Measurements from ENCODE around the gene MED29. TPM values are rescaled to one million over a fixed set of nuclear protein-coding genes. Genes with fewer than 3 reads are reported as not detected.

The MED29 gene
- total and polyA plus RNA-seq, 10 of the 15 experiments (the other 5 are each of a cell fraction or from before 2014, with no cell fraction given), result 3.2 to 36.6 (median 22.8) TPM

DNA sequence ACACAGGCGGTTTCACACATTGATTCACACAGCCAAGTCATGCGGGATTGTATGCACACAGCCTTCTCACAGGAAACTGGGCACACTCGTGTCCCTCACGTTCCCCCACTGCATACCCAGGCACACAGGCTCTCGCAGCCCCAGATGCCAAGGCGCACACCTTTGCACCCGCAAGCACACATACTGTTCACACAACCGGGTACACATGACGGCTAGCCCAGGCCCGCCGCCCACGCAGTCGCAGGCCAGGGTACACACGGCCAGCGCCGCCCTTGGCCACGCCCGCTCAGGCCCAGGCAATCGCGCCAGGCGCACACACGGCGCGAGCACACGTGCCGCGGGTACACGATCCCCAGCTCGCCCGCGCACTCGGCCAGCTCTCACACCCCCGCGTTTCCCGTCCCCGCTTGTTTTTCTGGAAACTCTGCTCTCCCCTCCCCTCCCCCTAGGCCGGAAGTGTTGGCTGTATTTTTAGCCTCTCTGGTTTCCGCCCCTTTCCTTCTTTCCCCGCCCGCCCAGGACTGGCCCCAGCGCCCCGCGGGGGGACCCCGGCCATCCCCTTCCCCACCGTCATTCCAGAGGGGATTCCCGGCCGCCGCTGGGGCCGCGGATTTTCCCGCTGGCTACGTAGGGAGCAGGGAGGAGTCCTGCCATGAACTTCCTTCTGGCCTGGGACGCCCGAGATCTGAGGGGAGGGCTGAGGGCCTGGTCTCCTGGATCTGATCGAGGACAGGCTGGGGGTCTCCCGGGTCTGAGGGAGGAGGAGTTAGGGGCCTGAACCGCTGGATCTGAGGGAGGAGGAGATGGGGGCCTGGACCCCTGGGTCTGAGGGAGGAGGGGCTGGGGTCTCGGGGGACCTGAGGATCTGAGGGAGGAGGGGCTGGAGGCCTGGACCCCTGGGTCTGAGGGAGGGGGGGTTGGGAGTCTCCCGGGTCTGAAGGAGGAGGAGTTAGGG lies 11.4 kb downstream of the MED29 start (continued):
- TF ChIP-seq, protein P1, sequence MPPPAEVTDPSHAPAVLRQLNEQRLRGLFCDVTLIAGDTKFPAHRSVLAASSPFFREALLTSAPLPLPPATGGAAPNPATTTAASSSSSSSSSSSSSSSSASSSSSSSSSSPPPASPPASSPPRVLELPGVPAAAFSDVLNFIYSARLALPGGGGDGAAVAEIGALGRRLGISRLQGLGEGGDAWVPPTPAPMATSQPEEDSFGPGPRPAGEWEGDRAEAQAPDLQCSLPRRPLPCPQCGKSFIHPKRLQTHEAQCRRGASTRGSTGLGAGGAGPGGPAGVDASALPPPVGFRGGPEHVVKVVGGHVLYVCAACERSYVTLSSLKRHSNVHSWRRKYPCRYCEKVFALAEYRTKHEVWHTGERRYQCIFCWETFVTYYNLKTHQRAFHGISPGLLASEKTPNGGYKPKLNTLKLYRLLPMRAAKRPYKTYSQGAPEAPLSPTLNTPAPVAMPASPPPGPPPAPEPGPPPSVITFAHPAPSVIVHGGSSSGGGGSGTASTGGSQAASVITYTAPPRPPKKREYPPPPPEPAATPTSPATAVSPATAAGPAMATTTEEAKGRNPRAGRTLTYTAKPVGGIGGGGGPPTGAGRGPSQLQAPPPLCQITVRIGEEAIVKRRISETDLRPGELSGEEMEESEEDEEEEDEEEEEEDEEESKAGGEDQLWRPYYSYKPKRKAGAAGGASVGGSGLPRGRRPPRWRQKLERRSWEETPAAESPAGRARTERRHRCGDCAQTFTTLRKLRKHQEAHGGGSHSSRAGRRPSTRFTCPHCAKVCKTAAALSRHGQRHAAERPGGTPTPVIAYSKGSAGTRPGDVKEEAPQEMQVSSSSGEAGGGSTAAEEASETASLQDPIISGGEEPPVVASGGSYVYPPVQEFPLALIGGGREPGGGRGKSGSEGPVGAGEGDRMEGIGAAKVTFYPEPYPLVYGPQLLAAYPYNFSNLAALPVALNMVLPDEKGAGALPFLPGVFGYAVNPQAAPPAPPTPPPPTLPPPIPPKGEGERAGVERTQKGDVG (CRISPR knock-in tag; IDR thresholded peaks at IDR 0.05), result no peak
- TF ChIP-seq TAF1 (IDR thresholded peaks at IDR 0.05; ENCODE audit: borderline replicate concordance, low read depth, low read length), result 0 out of 2 replicates have a peak, but pooled peaks have one; percentile 29
- no peak for TF ChIP-seq CEBPB (IDR thresholded peaks at IDR 0.05; ENCODE audit: borderline replicate concordance in 1 of 2, low read depth in 2 of 2, low read length in 2 of 2)
- TF ChIP-seq PAX5 (IDR thresholded peaks at IDR 0.05; ENCODE audit: borderline replicate concordance, low read depth, low read length), result peak; percentile 62; the same call in 1 of the 2 replicates
- no peak for TF ChIP-seq ZZZ3 (IDR thresholded peaks at IDR 0.05; ENCODE audit: control insufficient read depth, insufficient read length, low read depth)
- TF ChIP-seq SMARCA5 (IDR thresholded peaks at IDR 0.05), result peak; percentile 67; the same call in 1 of the 2 replicates
- TF ChIP-seq, protein P2, sequence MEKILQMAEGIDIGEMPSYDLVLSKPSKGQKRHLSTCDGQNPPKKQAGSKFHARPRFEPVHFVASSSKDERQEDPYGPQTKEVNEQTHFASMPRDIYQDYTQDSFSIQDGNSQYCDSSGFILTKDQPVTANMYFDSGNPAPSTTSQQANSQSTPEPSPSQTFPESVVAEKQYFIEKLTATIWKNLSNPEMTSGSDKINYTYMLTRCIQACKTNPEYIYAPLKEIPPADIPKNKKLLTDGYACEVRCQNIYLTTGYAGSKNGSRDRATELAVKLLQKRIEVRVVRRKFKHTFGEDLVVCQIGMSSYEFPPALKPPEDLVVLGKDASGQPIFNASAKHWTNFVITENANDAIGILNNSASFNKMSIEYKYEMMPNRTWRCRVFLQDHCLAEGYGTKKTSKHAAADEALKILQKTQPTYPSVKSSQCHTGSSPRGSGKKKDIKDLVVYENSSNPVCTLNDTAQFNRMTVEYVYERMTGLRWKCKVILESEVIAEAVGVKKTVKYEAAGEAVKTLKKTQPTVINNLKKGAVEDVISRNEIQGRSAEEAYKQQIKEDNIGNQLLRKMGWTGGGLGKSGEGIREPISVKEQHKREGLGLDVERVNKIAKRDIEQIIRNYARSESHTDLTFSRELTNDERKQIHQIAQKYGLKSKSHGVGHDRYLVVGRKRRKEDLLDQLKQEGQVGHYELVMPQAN (conservative IDR thresholded peaks at IDR 0.05), result peak; percentile 14; the same call in 1 of the 2 replicates
- peak; percentile 64; the same call in 1 of the 2 replicates for TF ChIP-seq ATF7 (IDR thresholded peaks at IDR 0.05; ENCODE audit: low read depth)
- no peak for TF ChIP-seq RBBP5 (conservative IDR thresholded peaks at IDR 0.05)
- TF ChIP-seq RFX5 (IDR thresholded peaks at IDR 0.05; ENCODE audit: low read depth, low read length), result 0 out of 2 replicates have a peak, but pooled peaks have one; percentile 44
- TF ChIP-seq, protein P3, sequence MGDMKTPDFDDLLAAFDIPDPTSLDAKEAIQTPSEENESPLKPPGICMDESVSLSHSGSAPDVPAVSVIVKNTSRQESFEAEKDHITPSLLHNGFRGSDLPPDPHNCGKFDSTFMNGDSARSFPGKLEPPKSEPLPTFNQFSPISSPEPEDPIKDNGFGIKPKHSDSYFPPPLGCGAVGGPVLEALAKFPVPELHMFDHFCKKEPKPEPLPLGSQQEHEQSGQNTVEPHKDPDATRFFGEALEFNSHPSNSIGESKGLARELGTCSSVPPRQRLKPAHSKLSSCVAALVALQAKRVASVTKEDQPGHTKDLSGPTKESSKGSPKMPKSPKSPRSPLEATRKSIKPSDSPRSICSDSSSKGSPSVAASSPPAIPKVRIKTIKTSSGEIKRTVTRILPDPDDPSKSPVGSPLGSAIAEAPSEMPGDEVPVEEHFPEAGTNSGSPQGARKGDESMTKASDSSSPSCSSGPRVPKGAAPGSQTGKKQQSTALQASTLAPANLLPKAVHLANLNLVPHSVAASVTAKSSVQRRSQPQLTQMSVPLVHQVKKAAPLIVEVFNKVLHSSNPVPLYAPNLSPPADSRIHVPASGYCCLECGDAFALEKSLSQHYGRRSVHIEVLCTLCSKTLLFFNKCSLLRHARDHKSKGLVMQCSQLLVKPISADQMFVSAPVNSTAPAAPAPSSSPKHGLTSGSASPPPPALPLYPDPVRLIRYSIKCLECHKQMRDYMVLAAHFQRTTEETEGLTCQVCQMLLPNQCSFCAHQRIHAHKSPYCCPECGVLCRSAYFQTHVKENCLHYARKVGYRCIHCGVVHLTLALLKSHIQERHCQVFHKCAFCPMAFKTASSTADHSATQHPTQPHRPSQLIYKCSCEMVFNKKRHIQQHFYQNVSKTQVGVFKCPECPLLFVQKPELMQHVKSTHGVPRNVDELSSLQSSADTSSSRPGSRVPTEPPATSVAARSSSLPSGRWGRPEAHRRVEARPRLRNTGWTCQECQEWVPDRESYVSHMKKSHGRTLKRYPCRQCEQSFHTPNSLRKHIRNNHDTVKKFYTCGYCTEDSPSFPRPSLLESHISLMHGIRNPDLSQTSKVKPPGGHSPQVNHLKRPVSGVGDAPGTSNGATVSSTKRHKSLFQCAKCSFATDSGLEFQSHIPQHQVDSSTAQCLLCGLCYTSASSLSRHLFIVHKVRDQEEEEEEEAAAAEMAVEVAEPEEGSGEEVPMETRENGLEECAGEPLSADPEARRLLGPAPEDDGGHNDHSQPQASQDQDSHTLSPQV (IDR thresholded peaks at IDR 0.05), result 0 out of 2 replicates have a peak, but pooled peaks have one; percentile 20
- TF ChIP-seq TBL1XR1 (IDR thresholded peaks at IDR 0.05; ENCODE audit: low read depth, low read length), result peak; percentile 97
- TF ChIP-seq, protein P4, sequence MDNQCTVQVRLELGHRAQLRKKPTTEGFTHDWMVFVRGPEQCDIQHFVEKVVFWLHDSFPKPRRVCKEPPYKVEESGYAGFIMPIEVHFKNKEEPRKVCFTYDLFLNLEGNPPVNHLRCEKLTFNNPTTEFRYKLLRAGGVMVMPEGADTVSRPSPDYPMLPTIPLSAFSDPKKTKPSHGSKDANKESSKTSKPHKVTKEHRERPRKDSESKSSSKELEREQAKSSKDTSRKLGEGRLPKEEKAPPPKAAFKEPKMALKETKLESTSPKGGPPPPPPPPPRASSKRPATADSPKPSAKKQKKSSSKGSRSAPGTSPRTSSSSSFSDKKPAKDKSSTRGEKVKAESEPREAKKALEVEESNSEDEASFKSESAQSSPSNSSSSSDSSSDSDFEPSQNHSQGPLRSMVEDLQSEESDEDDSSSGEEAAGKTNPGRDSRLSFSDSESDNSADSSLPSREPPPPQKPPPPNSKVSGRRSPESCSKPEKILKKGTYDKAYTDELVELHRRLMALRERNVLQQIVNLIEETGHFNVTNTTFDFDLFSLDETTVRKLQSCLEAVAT (IDR thresholded peaks at IDR 0.05), result peak; percentile 21; the same call in 1 of the 2 replicates
- TF ChIP-seq NR2F1 (conservative IDR thresholded peaks at IDR 0.05), result peak; percentile 55; the same call in 1 of the 2 replicates
- peak; percentile 94 for TF ChIP-seq MYC (IDR thresholded peaks at IDR 0.05; ENCODE audit: insufficient read depth, insufficient read length, insufficient replicate concordance, low read length, severe bottlenecking)
- peak in 1 of 2 experiments; percentile 48; a peak in 1 of 4 replicates for TF ChIP-seq ETV6 (conservative IDR thresholded peaks at IDR 0.05 in 1 of 2, IDR thresholded peaks at IDR 0.05 in 1 of 2; ENCODE audit: borderline replicate concordance in 1 of 2, low read depth in 1 of 2)

All from GM12878 (cell line).